H1 (cell line): ENCODE results near the gene DHCR7. TPM values are rescaled to one million over a fixed set of nuclear protein-coding genes. Genes with fewer than 3 reads are reported as not detected.

Experiments used
- CTCF ChIA-PET: fragments of 300-600 bp; sonication (Branson Sonifier 250); formaldehyde crosslinking; loops from one replicate; lab custom pipeline; 2021; ENCODE audit not compliant: partially characterized antibody; lab: Charles Lee
- POLR2A ChIA-PET: fragments of 300-600 bp; sonication (Branson Sonifier 250); formaldehyde crosslinking; loops from one replicate; lab custom pipeline; 2021; ENCODE audit warnings: inconsistent platforms; ENCODE audit not compliant: partially characterized antibody; lab: Charles Lee
- DNase-seq, 2 experiments: peaks; one replicate each; pipeline versions ENCODE4 v3.0.0 to v3.0.0-alpha.2; 2010 to 2022; ENCODE audit warnings: low spot score in 2 of 2, low read depth in 1 of 2, mixed read lengths in 1 of 2
- FAIRE-seq: peaks from 2 replicates; lab custom pipeline; 2011; peaks lifted over from hg19 to GRCh38; lab: Jason Lieb, UNC
- H2AFZ ChIP-seq: 2 replicates; pipeline ENCODE4 v1.8.1; 2012; ENCODE audit warnings: low read length, inconsistent platforms
- H2AK5ac ChIP-seq: 2 replicates; pipeline ENCODE4 v1.6.1; 2013; ENCODE audit warnings: low read depth, low read length
- H2BK120ac ChIP-seq: replicated peaks from 2 replicates; pipeline ENCODE3; 2013; ENCODE audit warnings: low read depth, low read length, inconsistent platforms
- H2BK12ac ChIP-seq: 2 replicates; pipeline ENCODE4 v1.6.1; 2013; ENCODE audit warnings: low read depth, low read length
- H2BK15ac ChIP-seq: 2 replicates; pipeline ENCODE4 v1.6.1; 2013; ENCODE audit warnings: low read length
- H2BK20ac ChIP-seq: 2 replicates; pipeline ENCODE4 v1.6.1; 2013; ENCODE audit warnings: low read length
- H2BK5ac ChIP-seq: 2 replicates; pipeline ENCODE4 v1.6.1; 2013; ENCODE audit warnings: low read depth, low read length
- H3K14ac ChIP-seq: 2 replicates; pipeline ENCODE4 v1.6.1; 2013; ENCODE audit warnings: inconsistent platforms; ENCODE audit not compliant: insufficient read length
- H3K18ac ChIP-seq: 2 replicates; pipeline ENCODE4 v1.6.1; 2013; ENCODE audit warnings: low read length; ENCODE audit errors: extremely low read depth
- H3K23ac ChIP-seq: 2 replicates; pipeline ENCODE4 v1.6.1; 2013; ENCODE audit warnings: inconsistent platforms; ENCODE audit not compliant: insufficient read length
- H3K23me2 ChIP-seq: 2 replicates; pipeline ENCODE4 v1.6.1; 2013; ENCODE audit warnings: low read depth, low read length
- H3K27ac ChIP-seq: 2 replicates; pipeline ENCODE4 v1.6.1; 2011; ENCODE audit warnings: low read depth, low read length, inconsistent platforms
- H3K27me3 ChIP-seq, 4 experiments: replicated peaks in 1 of 4; 1 replicate in 1 of 4; 2 replicates in 3 of 4; pipeline versions ENCODE4 v1.6.1 to v1.8.1; 2011 to 2013; ENCODE audit warnings: low read length in 3 of 4, mild to moderate bottlenecking in 3 of 4, inconsistent platforms in 2 of 4, mixed read lengths in 2 of 4, moderate library complexity in 1 of 4; ENCODE audit not compliant: control insufficient read depth in 3 of 4, insufficient read depth in 3 of 4; ENCODE audit errors: extremely low read depth in 1 of 4
- H3K36me3 ChIP-seq, 4 experiments: 2 replicates each; pipeline versions ENCODE4 v1.6.1 to v1.8.1; 2011 to 2013; ENCODE audit warnings: mild to moderate bottlenecking in 4 of 4, low read length in 3 of 4, moderate library complexity in 2 of 4, control low read depth in 1 of 4, inconsistent platforms in 1 of 4; ENCODE audit not compliant: insufficient read depth in 4 of 4, control insufficient read depth in 2 of 4
- H3K4ac ChIP-seq: replicated peaks from 2 replicates; pipeline ENCODE3; 2013; ENCODE audit warnings: low read length, low read depth, mixed read lengths, inconsistent platforms; ENCODE audit not compliant: insufficient read length
- H3K4me1 ChIP-seq, 4 experiments: replicated peaks in 1 of 4; 1 replicate in 1 of 4; 2 replicates in 3 of 4; pipeline versions ENCODE4 v1.6.1 to v1.8.1; 2011 to 2013; ENCODE audit warnings: low read length in 3 of 4, inconsistent platforms in 2 of 4, mixed read lengths in 1 of 4; ENCODE audit not compliant: insufficient read depth in 4 of 4, control insufficient read depth in 3 of 4
- H3K4me2 ChIP-seq, 2 experiments: 2 replicates each; pipeline versions ENCODE4 v1.6.1 to v1.8.1; 2011 to 2013; ENCODE audit warnings: low read depth in 2 of 2, low read length in 2 of 2, control low read depth in 1 of 2, inconsistent platforms in 1 of 2, mild to moderate bottlenecking in 1 of 2; ENCODE audit not compliant: insufficient read depth in 1 of 2
- H3K4me3 ChIP-seq, 4 experiments: fragments of 200-600, 300-600 bp in 1 of 4; sonication (generic), shearing (Covaris generic), sonication (Bioruptor Twin) in 1 of 4; 2 replicates each; pipeline versions ENCODE4 v1.5.1 to v1.8.1; 2011 to 2016; ENCODE audit warnings: low read length in 4 of 4, low read depth in 3 of 4, control low read depth in 2 of 4, inconsistent platforms in 2 of 4, mild to moderate bottlenecking in 2 of 4, mixed read lengths in 1 of 4, moderate library complexity in 1 of 4; ENCODE audit not compliant: insufficient read depth in 2 of 4; ENCODE audit errors: extremely low read depth in 1 of 4
- H3K56ac ChIP-seq: replicated peaks from 2 replicates; pipeline ENCODE3; 2013; ENCODE audit warnings: low read depth, mild to moderate bottlenecking, mixed read lengths, low read length, inconsistent platforms; ENCODE audit not compliant: insufficient read length
- H3K79me1 ChIP-seq: 2 replicates; pipeline ENCODE4 v1.6.1; 2013; ENCODE audit warnings: low read depth, low read length, control low read depth
- H3K79me2 ChIP-seq, 2 experiments: 2 replicates each; pipeline versions ENCODE4 v1.6.1 to v1.8.1; 2012 to 2013; ENCODE audit warnings: low read length in 2 of 2, mild to moderate bottlenecking in 2 of 2, inconsistent platforms in 1 of 2; ENCODE audit not compliant: insufficient read depth in 2 of 2, control insufficient read depth in 1 of 2
- H3K9ac ChIP-seq, 4 experiments: replicated peaks in 1 of 4; 1 replicate in 1 of 4; 2 replicates in 3 of 4; pipeline versions ENCODE4 v1.6.1 to v1.8.1; 2011 to 2013; ENCODE audit warnings: low read depth in 3 of 4, low read length in 3 of 4, control low read depth in 2 of 4, mild to moderate bottlenecking in 2 of 4, moderate library complexity in 2 of 4, inconsistent platforms in 1 of 4; ENCODE audit errors: extremely low read depth in 1 of 4
- H3K9me3 ChIP-seq, 2 experiments: 2 replicates each; pipeline versions ENCODE4 v1.6.1 to v1.8.1; 2012 to 2013; ENCODE audit warnings: mild to moderate bottlenecking in 2 of 2, moderate library complexity in 2 of 2, control low read depth in 1 of 2, inconsistent platforms in 1 of 2, low read depth in 1 of 2, low read length in 1 of 2, mixed read lengths in 1 of 2; ENCODE audit not compliant: insufficient read depth in 2 of 2
- H4K20me1 ChIP-seq, 2 experiments: replicated peaks in 1 of 2; 2 replicates each; pipeline versions ENCODE3 to v1.8.1; 2011 to 2013; ENCODE audit warnings: inconsistent platforms in 2 of 2, low read length in 2 of 2, mild to moderate bottlenecking in 1 of 2; ENCODE audit not compliant: insufficient read depth in 2 of 2, control insufficient read depth in 1 of 2
- H4K5ac ChIP-seq: 2 replicates; pipeline ENCODE4 v1.6.1; 2013; ENCODE audit warnings: low read length, low read depth, mixed read lengths, inconsistent platforms; ENCODE audit not compliant: insufficient read length
- H4K8ac ChIP-seq: 2 replicates; pipeline ENCODE4 v1.8.0; 2013; ENCODE audit warnings: mild to moderate bottlenecking, moderate library complexity, low read length, inconsistent platforms; ENCODE audit not compliant: insufficient read depth; ENCODE audit errors: extremely low read depth
- H4K91ac ChIP-seq: replicated peaks from 2 replicates; pipeline ENCODE3; 2013; ENCODE audit warnings: low read length, mixed read lengths, inconsistent platforms; ENCODE audit not compliant: insufficient read length
- ASH2L ChIP-seq: fragments of 200-600, 300-600 bp; sonication (generic); IDR thresholded peaks from one replicate; pipeline ENCODE4 v1.7.1; 2017; ENCODE audit warnings: low read length
- CEBPB ChIP-seq: IDR thresholded peaks from 2 replicates; pipeline ENCODE4 v1.6.1; 2012; ENCODE audit warnings: low read depth, low read length
- CREB1 ChIP-seq: IDR thresholded peaks from 2 replicates; pipeline ENCODE4 v1.6.1; 2012; ENCODE audit warnings: inconsistent platforms
- E2F6 ChIP-seq: IDR thresholded peaks from 2 replicates; pipeline ENCODE4 v1.6.1; 2012; ENCODE audit warnings: inconsistent platforms
- FOSL1 ChIP-seq: IDR thresholded peaks from 2 replicates; pipeline ENCODE4 v1.6.1; 2011; ENCODE audit warnings: mild to moderate bottlenecking, low read depth, low read length, moderate library complexity; ENCODE audit not compliant: insufficient read depth
- HDAC2 ChIP-seq, 2 experiments: fragments of 300-600 bp in 1 of 2; sonication (generic) in 1 of 2; IDR thresholded peaks; 2 replicates each; pipeline ENCODE4 v1.6.1; 2011 to 2012; ENCODE audit warnings: low read depth in 2 of 2, low read length in 2 of 2, mild to moderate bottlenecking in 2 of 2, moderate library complexity in 2 of 2, borderline replicate concordance in 1 of 2, inconsistent platforms in 1 of 2
- HDAC6 ChIP-seq: IDR thresholded peaks from one replicate; pipeline ENCODE4 v1.7.1; 2012; ENCODE audit warnings: low read depth, mild to moderate bottlenecking, inconsistent platforms, low read length, moderate library complexity
- JUN ChIP-seq: IDR thresholded peaks from 2 replicates; pipeline ENCODE4 v1.6.1; 2011; ENCODE audit warnings: low read depth, mild to moderate bottlenecking, improper control_type of control experiment, low read length
- PHF8 ChIP-seq: fragments of 200-600 bp; sonication (generic); conservative IDR thresholded peaks from 2 replicates; pipeline ENCODE4 v1.7.1; 2012; ENCODE audit warnings: low read depth, mild to moderate bottlenecking, inconsistent platforms, low read length, moderate library complexity
- POLR2A ChIP-seq, 2 experiments: IDR thresholded peaks; 1 replicate in 1 of 2; 2 replicates in 1 of 2; pipeline ENCODE4 v1.6.1; 2011; ENCODE audit warnings: low read depth in 2 of 2, low read length in 2 of 2, mild to moderate bottlenecking in 2 of 2; ENCODE audit errors: control extremely low read depth in 1 of 2
- POLR2AphosphoS5 ChIP-seq: IDR thresholded peaks from 2 replicates; pipeline ENCODE4 v1.6.1; 2011; ENCODE audit warnings: low read depth, low read length
- RBBP5 ChIP-seq: IDR thresholded peaks from 2 replicates; pipeline ENCODE4 v1.7.1; 2012; ENCODE audit warnings: low read depth, mild to moderate bottlenecking, inconsistent platforms, low read length, moderate library complexity, borderline replicate concordance
- TCF12 ChIP-seq: IDR thresholded peaks from 2 replicates; pipeline ENCODE4 v1.6.1; 2011; ENCODE audit warnings: low read depth, mild to moderate bottlenecking, low read length
- WGBS, 2 experiments: shearing (Covaris generic) in 1 of 2; methylation state at CpG; one replicate each; pipeline versions ENCODE4 v1.1.6 to v1.1.7; 2013 to 2015; ENCODE audit warnings: low lambda C conversion rate in 2 of 2, mixed read lengths in 2 of 2, inconsistent platforms in 1 of 2, low coverage in 1 of 2, missing lambda C conversion rate in 1 of 2; ENCODE audit not compliant: insufficient replicate concordance in 2 of 2, insufficient coverage in 1 of 2, insufficient read length in 1 of 2; ENCODE audit errors: extremely low coverage in 1 of 2, missing lambda C conversion rate in 1 of 2; 5-methylcytosine and 5-hydroxymethylcytosine counted together
- polyA plus RNA-seq, 7 experiments: library from polyadenylated mRNA; depleted of rRNA in 3 of 7; stranded (reverse) in 5 of 7; unstranded in 2 of 7; fragments of >200 nt in 5 of 7; fragments of 200-250 nt in 2 of 7; gene quantifications; 1 replicate in 5 of 7; 2 replicates in 1 of 7; 4 replicates in 1 of 7; pipeline versions ENCODE4 v1.2.1 to v1.2.3, GENCODE V29; 2011 to 2013; ENCODE audit warnings: missing spikeins in 2 of 7, mixed read lengths in 2 of 7
- total RNA-seq: library from RNA; stranded (reverse); fragmentation: NEBNext Ultra II Directional; extraction: Animal tissue kit (Norgen Biotek cat#: 25700); gene quantifications from 2 replicates; pipeline ENCODE4 v1.2.1, GENCODE V29; 2021
- TF ChIP-seq, protein P1 (sequence below): IDR thresholded peaks from 2 replicates; pipeline ENCODE4 v1.6.1; 2011; ENCODE audit warnings: low read depth, mild to moderate bottlenecking, low read length; ENCODE audit not compliant: insufficient read depth

Gene DHCR7
- total and polyA plus RNA-seq, 2 of the 8 experiments (the other 6 are each of a cell fraction or from before 2014, with no cell fraction given): 144 to 157 TPM

GRCh38 chr11:71462726-71463125 lies 14.5 kb upstream of the DHCR7 start:
- Histone ChIP-seq H3K23me2 (no peaks in the 10 kb centered on the region), H4K91ac (no peak overlapping the region), H3K9me3 (no peaks in the 10 kb centered on the region; a peak in 1 of 4 replicates), H2BK5ac (no peak overlapping the region), H3K23ac (no peak overlapping the region), H4K5ac (no peak overlapping the region), H2AK5ac (no peak overlapping the region), H4K8ac (no peak overlapping the region; the same call in 1 of the 2 replicates), H3K9ac (no peak overlapping the region), H3K4ac (no peak overlapping the region), H3K56ac (no peak overlapping the region), H3K27ac (no peak overlapping the region), H3K4me3 (no peak overlapping the region), H2BK12ac (no peak overlapping the region), H3K27me3 (no peaks in the 10 kb centered on the region), H3K18ac (no peak overlapping the region), H3K4me1 (peaks cover 0 to 3% (median 0%) of the 10 kb centered on the region in 4 experiments; a peak in 1 of 7 replicates), H4K20me1 (peaks cover 3 to 11% of the 10 kb centered on the region in 2 experiments), H2BK20ac (no peak overlapping the region), H3K4me2 (no peak overlapping the region), H2AFZ (no peak overlapping the region), H2BK15ac (no peak overlapping the region), H3K14ac (no peak overlapping the region), H3K79me2 (no peaks in the 10 kb centered on the region), H3K36me3 (peaks cover 6 to 16% (median 14%) of the 10 kb centered on the region in 4 experiments; a peak in 6 of 8 replicates), H2BK120ac (no peak overlapping the region), H3K79me1 (no peaks in the 10 kb centered on the region)
- TF ChIP-seq TCF12: no peak
- no peak for TF ChIP-seq CEBPB
- no peak for TF ChIP-seq HDAC6
- TF ChIP-seq, protein P1, sequence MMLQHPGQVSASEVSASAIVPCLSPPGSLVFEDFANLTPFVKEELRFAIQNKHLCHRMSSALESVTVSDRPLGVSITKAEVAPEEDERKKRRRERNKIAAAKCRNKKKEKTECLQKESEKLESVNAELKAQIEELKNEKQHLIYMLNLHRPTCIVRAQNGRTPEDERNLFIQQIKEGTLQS: no peak
- TF ChIP-seq ASH2L: no peak
- TF ChIP-seq CREB1: no peak
- TF ChIP-seq POLR2AphosphoS5: no peak
- no peak for TF ChIP-seq PHF8
- TF ChIP-seq JUN: no peak
- no peak for TF ChIP-seq POLR2A (IDR thresholded peaks at IDR 0.05; ENCODE audit: control extremely low read depth in 1 of 2, low read depth in 2 of 2, low read length in 2 of 2)
- TF ChIP-seq RBBP5: no peak
- TF ChIP-seq HDAC2 (IDR thresholded peaks at IDR 0.05; ENCODE audit: borderline replicate concordance in 1 of 2, low read depth in 2 of 2, low read length in 2 of 2): no peak
- no peak for TF ChIP-seq FOSL1
- TF ChIP-seq E2F6: no peak
- CTCF ChIA-PET: no interaction called here
- POLR2A ChIA-PET: interaction anchor here (0.7 to 1.3 kb wide), 3 partner anchors 10 to 15 kb away, joined by 4 read pairs; no protein-coding TSS in a partner anchor
- DNase-seq: no peak
- FAIRE-seq: no peak
- 86% methylated on average over 11 of the region's 11 CpGs; no CpG with 5 or more reads in 1 of the 2 experiments for whole genome bisulfite sequencing, 2 experiments
